GM06990 (cell line): ENCODE measurements around the gene BRSK1.

ENCODE experiments used
- DNase-seq: peaks from one replicate; pipeline ENCODE4 v3.0.0-alpha.2; 2011; ENCODE audit not compliant: insufficient read length; ENCODE audit errors: extremely low read depth
- H3K27me3 ChIP-seq: replicated peaks from 2 replicates; pipeline ENCODE4 v1.6.0; 2011; ENCODE audit warnings: low read length; ENCODE audit not compliant: control insufficient read depth, insufficient read depth
- H3K36me3 ChIP-seq: 2 replicates; pipeline ENCODE4 v1.5.1; 2011; ENCODE audit warnings: low read length; ENCODE audit not compliant: control insufficient read depth, insufficient read depth
- H3K4me3 ChIP-seq: replicated peaks from 2 replicates; pipeline ENCODE4 v1.5.1; 2011; ENCODE audit warnings: low read depth, mild to moderate bottlenecking, control low read depth, low read length
- TF ChIP-seq, protein P1 (sequence below): IDR thresholded peaks from 2 replicates; pipeline ENCODE4 v1.5.1; 2011; ENCODE audit warnings: low read length, control low read depth, mild to moderate bottlenecking, inconsistent platforms; ENCODE audit not compliant: insufficient read depth, poor library complexity, severe bottlenecking

BRSK1 gene

GRCh38 chr19:55251341-55252081 is 32.3 kb upstream of the BRSK1 start:
- Histone ChIP-seq H3K36me3 (peaks cover 22% of the 10 kb centered on the region), H3K4me3 (peak overlapping the region; percentile 16), H3K27me3 (no peaks in the 10 kb centered on the region)
- no peak for DNase-seq
- TF ChIP-seq, protein P1, sequence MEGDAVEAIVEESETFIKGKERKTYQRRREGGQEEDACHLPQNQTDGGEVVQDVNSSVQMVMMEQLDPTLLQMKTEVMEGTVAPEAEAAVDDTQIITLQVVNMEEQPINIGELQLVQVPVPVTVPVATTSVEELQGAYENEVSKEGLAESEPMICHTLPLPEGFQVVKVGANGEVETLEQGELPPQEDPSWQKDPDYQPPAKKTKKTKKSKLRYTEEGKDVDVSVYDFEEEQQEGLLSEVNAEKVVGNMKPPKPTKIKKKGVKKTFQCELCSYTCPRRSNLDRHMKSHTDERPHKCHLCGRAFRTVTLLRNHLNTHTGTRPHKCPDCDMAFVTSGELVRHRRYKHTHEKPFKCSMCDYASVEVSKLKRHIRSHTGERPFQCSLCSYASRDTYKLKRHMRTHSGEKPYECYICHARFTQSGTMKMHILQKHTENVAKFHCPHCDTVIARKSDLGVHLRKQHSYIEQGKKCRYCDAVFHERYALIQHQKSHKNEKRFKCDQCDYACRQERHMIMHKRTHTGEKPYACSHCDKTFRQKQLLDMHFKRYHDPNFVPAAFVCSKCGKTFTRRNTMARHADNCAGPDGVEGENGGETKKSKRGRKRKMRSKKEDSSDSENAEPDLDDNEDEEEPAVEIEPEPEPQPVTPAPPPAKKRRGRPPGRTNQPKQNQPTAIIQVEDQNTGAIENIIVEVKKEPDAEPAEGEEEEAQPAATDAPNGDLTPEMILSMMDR: no peak

DNA sequence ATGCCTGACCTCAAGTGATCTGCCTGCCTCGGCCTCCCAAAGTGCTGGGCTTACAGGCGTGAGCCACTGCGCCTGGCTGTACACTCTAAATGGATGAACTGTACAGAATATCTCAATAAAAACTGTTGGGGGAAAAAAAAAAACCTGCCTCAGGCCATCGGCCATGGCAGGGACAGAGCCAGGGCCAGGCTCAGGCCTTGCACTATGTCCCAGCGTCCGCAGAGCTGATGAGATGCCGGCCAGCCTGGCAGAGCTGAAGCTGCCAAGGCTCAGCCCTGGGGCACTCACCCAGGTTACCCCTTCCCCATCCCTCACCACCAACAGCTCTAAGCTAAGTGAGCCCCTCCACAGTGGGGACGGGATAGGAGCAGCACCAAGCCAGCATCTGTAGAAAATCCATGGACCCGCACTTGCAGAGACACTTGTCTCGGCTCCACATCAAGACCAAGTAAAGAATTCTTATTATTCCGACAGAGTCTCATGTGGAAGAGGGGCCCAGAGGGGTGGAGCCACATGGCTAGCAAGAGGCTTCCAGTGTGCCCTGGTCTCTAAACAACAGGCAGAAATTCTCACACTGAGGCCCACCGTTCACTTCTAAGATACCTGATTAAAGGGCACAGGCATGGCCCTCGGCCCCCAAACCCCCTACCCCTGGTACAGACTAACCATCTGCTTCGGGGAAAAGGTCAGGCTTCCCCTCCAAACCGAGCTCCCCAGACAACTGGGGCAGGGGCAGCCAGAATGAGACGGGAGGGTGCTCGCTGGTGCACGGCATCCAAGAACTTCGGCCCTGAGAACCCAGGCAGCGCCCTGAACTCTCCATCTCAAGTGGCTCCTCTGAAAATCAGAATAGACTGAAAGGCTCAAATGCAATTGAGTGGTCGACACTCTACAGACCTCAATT is 30.8 kb upstream of the BRSK1 start:
- Histone ChIP-seq H3K36me3 (peaks cover 11% of the 10 kb centered on the region), H3K4me3 (peak overlapping the region; percentile 86), H3K27me3 (no peaks in the 10 kb centered on the region)
- DNase-seq: no peak
- TF ChIP-seq, protein P1: no peak

- Histone ChIP-seq H3K36me3 (peaks cover 4% of the 10 kb centered on the region; the same call in 1 of the 2 replicates), H3K27me3 (no peaks in the 10 kb centered on the region), H3K4me3 (peak overlapping the region; percentile 86)
- TF ChIP-seq, protein P1: no peak
- DNase-seq: peak; percentile 87
Observed at GRCh38 chr19:55253842-55254624, 29.8 kb upstream of the BRSK1 start.

DNA sequence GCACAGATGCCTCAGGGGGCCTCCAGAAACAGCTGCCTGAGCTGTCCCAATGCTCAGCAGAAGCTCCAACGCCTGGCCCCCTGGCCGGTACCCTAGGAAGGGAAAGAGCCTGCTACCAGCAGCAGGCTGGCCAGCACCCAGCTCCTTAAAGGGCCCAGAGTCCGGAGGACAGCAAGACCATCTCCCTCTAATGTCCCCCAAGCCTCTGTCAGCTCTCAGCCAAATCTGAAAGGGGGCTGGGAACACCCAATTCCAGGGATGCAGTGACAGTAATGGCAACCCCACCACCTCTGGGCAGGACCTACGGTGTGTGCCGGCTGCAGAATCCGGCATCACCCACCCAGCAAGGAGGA is 29.2 kb upstream of the BRSK1 start:
- H3K4me3 ChIP-seq: peak overlapping the region; percentile 86

GRCh38 chr19:55255618-55256423 is 28.0 kb upstream of the BRSK1 start:
- no peaks in the 10 kb centered on the region; the same call in 1 of the 2 replicates for H3K36me3 ChIP-seq
- TF ChIP-seq, protein P1: no peak
- no peaks in the 10 kb centered on the region for H3K27me3 ChIP-seq
- H3K4me3 ChIP-seq: peak overlapping the region; percentile 86
- DNase-seq: peak; percentile 80

More for the DNA sequence above, 29.2 kb upstream of the BRSK1 start:
- H3K27me3 ChIP-seq: no peaks in the 10 kb centered on the region
- TF ChIP-seq, protein P1: no peak
- no peak for DNase-seq
- peaks cover 4% of the 10 kb centered on the region; the same call in 1 of the 2 replicates for H3K36me3 ChIP-seq
